Measurements from ENCODE around the gene LMOD1. TPM values are rescaled to one million over a fixed set of nuclear protein-coding genes. Genes with fewer than 3 reads are reported as not detected.
A peak's percentile ranks its signal among the peaks of the same experiment; 100 is the strongest.

The LMOD1 gene
- total RNA-seq, 1 donor from 2014 or later = 0.26 TPM

DNA sequence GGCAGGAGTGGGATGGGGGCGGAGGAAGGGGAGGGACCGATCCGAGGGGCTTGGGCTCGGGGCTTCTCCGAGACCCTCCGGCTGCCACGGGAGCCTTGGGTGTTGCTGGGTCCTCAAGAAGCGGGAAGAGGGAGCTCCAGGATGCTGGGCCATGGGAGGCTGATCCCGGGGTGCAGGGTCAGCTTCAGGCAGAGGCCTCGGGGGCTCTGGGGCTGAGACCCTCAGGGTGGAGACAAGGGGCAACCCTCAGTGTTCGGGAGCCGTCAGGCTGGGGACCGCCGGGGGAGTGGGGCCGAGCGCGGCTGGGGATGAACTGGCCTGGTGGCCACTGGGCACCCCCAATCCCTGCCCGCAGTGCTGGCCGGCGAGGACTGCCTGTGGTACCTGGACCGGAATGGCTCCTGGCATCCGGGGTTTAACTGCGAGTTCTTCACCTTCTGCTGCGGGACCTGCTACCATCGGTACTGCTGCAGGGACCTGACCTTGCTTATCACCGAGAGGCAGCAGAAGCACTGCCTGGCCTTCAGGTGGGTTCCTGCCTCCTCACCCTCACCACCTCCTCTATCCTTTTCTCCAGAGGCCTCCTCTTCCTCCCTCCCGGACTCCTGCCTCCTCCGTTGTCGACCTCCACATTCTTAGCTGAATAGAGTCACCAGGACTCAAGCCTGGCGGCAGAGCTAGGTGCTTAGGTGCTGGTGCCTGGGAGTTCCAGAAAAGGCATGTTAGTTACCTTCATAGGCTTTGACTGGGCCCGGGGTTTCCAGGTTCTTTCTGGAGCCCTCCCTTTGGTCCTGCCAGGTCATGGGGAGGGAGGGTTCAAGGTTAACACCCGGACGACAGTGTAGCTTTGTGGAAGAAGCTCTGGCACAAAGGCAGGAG lies 57.0 kb downstream of the LMOD1 start:
- Histone ChIP-seq H3K4me3 (ENCODE audit: low read depth, low read length) (peak overlapping the region; percentile 57), H3K36me3 (ENCODE audit: control insufficient read depth, insufficient read depth, low read length) (no peaks in the 10 kb centered on the region), H3K27me3 (ENCODE audit: control insufficient read depth, insufficient read depth, low read length) (no peaks in the 10 kb centered on the region)
- DNase-seq (ENCODE audit: low read depth) = no peak
- FAIRE-seq = no peak
- TF ChIP-seq, protein P1, sequence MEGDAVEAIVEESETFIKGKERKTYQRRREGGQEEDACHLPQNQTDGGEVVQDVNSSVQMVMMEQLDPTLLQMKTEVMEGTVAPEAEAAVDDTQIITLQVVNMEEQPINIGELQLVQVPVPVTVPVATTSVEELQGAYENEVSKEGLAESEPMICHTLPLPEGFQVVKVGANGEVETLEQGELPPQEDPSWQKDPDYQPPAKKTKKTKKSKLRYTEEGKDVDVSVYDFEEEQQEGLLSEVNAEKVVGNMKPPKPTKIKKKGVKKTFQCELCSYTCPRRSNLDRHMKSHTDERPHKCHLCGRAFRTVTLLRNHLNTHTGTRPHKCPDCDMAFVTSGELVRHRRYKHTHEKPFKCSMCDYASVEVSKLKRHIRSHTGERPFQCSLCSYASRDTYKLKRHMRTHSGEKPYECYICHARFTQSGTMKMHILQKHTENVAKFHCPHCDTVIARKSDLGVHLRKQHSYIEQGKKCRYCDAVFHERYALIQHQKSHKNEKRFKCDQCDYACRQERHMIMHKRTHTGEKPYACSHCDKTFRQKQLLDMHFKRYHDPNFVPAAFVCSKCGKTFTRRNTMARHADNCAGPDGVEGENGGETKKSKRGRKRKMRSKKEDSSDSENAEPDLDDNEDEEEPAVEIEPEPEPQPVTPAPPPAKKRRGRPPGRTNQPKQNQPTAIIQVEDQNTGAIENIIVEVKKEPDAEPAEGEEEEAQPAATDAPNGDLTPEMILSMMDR (IDR thresholded peaks at IDR 0.05; ENCODE audit: insufficient read depth, low read length, severe bottlenecking) = no peak

DNA sequence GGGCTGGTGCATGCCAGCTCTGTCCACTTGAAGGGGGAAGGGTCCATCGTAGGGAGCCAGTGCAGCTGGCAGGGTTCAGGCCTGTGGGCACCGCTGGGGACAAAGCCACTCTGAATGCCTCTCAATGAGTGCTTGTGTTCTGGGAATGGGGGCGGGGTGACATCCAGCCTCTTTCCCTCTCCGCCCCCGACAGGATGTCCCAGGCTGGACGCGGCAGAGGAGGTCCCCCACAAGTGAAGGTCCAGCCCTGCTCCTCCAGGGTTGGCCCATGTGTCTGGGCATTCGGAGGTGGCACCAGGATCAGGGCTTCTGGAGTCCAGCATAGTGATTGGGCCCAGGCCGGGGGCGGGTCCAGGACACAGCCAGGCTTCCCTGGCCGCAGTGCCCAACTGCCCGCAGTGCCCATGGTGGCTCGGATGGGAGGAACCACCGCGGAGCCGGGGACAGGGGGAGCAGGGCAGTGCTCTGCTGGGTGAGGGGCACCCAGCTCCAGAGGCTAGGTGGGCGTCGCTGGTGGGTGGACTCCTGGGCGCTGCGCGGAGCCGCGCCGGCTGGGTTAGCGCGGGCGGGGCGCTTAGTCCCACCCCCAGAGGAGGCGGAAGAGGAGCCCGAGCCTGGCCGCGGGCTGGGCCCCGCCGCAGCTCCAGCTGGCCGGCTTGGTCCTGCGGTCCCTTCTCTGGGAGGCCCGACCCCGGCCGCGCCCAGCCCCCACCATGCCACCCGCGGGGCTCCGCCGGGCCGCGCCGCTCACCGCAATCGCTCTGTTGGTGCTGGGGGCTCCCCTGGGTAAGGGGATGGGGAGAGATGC lies 57.9 kb downstream of the LMOD1 start, which contains the start of gene SHISA4:
TSS of gene SHISA4 (plus strand) at position 617 of the 808 bp plus-strand sequence. CDS start at position 714, 97 bp downstream.
- FAIRE-seq (no peak), DNase-seq (ENCODE audit: low read depth) (peak; percentile 15)
- peak within 1 kb of the TSS; percentile 57 for H3K4me3 ChIP-seq (ENCODE audit: low read depth, low read length)
- H3K27me3 ChIP-seq (ENCODE audit: control insufficient read depth, insufficient read depth, low read length) = no peaks in the 10 kb centered on the region
- no peaks in the 10 kb centered on the region for H3K36me3 ChIP-seq (ENCODE audit: control insufficient read depth, insufficient read depth, low read length)
- TF ChIP-seq, protein P1 (IDR thresholded peaks at IDR 0.05; ENCODE audit: insufficient read depth, low read length, severe bottlenecking) = no peak

DNA sequence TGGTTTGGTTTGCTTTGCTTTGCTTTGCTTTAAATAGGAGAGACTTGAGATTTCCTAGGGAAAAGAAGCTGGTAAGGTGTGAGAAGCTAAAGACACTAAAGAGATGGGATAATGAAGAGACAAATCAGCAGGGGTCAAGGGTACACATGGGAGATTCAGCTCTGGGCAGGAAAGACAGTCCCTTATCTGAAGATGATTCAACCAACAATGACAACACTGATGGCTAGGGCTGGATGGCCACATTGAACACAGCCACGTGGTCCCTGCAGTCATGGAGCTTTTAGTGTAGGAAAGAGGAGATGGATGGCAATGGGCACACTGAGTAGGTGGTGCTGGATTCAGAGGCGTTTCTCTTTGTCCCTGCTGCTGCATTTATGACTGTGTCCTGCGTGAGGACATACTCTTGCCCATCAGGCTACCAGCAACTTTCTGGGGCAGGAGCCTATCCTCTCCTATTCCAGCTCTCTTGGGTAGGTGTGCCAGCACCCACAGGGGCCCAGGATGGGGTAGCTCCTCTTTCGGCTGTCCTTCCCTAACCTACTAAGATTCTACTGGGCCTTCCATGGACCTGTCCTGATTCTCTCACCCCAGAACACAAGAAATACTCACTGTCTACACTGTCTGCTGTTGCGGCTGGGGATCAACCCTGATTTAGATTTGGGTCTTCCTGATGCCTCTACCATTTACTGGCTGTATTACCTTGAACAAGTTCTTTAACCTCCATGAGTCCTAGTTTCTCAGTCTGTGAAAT lies 59.1 kb downstream of the LMOD1 start:
- TF ChIP-seq, protein P1 (IDR thresholded peaks at IDR 0.05; ENCODE audit: insufficient read depth, low read length, severe bottlenecking) = no peak
- no peaks in the 10 kb centered on the region for H3K27me3 ChIP-seq (ENCODE audit: control insufficient read depth, insufficient read depth, low read length)
- peak; percentile 83 for FAIRE-seq
- no peaks in the 10 kb centered on the region for H3K36me3 ChIP-seq (ENCODE audit: control insufficient read depth, insufficient read depth, low read length)
- H3K4me3 ChIP-seq (ENCODE audit: low read depth, low read length) = no peak overlapping the region
- DNase-seq (ENCODE audit: low read depth) = no peak

DNA sequence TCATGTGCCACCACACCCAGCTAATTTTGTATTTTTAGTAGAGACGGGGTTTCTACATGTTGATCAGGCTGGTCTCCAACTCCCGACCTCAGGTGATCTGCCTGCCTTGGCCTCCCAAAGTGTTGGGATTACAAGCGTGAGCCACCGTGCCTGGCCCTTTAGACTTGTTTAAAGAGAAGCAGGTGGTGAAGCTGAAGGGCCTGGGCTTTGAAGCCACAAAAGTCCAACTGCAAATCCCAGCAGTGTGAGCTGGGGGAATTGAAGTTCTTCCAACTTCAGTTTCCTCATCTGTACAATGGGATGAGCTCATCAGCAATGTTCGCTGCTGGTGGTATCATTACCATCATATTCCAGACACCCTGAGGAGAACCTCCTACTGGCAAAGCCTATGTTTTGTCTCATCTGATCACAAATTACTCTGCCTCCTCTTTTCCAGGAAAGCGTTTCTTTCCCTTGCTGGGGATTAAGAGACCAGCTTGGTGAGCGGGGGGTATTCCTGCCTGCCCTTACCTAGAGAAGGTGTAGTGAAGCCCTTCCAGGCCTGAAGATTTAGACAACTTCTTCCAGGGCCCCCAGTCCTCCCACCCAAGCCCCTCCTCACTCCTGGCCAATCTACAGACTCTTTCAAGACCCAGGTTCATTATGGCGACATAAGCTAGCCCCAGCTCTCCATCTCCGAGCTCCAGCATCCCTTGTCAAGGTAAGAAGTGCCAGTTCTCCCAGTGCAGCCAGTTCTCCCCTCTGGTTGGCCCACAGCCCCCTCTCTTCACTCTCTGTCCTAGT lies 60.1 kb downstream of the LMOD1 start:
- DNase-seq (ENCODE audit: low read depth) (no peak), FAIRE-seq (peak; percentile 40)
- Histone ChIP-seq H3K4me3 (ENCODE audit: low read depth, low read length) (no peak overlapping the region), H3K27me3 (ENCODE audit: control insufficient read depth, insufficient read depth, low read length) (no peaks in the 10 kb centered on the region), H3K36me3 (ENCODE audit: control insufficient read depth, insufficient read depth, low read length) (no peaks in the 10 kb centered on the region)
- TF ChIP-seq, protein P1 (IDR thresholded peaks at IDR 0.05; ENCODE audit: insufficient read depth, low read length, severe bottlenecking) = no peak

DNA sequence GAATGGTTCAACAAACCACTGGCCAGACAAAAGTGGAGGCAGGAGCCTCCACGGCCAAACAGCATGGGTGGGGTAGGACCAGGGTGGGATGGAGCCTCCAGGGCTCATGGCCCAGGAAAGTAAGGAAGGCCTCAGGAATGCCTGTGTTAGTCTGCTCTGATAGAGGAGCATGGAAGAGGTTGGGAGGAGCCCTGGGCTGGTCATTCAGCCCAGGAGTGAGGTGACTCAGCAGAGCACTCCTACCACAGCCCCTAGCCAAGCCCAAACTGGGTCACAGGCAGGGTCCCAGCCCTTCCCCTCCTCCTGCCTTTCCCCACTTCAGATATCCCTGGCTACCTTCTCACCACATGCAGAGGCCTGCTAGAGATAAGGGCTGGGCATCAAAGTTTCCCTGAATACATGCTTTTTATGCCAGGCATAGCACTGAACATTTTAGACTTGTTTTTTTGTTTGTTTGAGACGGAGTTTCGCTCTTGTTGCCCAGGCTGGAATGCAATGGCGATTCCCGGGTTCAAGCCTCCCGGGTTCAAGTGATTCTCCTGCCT lies 60.7 kb downstream of the LMOD1 start:
- Histone ChIP-seq H3K4me3 (ENCODE audit: low read depth, low read length) (no peak overlapping the region), H3K27me3 (ENCODE audit: control insufficient read depth, insufficient read depth, low read length) (no peaks in the 10 kb centered on the region), H3K36me3 (ENCODE audit: control insufficient read depth, insufficient read depth, low read length) (no peaks in the 10 kb centered on the region)
- FAIRE-seq (peak; percentile 13), DNase-seq (ENCODE audit: low read depth) (peak; percentile 71)
- TF ChIP-seq, protein P1 (IDR thresholded peaks at IDR 0.05; ENCODE audit: insufficient read depth, low read length, severe bottlenecking) = no peak
